Subcutaneous abdominal adipose tissue (tissue), 5 donors: ENCODE results near the gene OTOP3.

ENCODE experiments used
- H3K27ac ChIP-seq: one replicate; pipeline ENCODE4 v1.7.0; 2013; ENCODE audit warnings: low read depth, mild to moderate bottlenecking, inconsistent platforms, low read length, moderate library complexity
- H3K27me3 ChIP-seq, 5 donors: one replicate each; pipeline ENCODE4 v1.7.0; 2013; ENCODE audit warnings: low read length in 5 of 5, inconsistent platforms in 1 of 5; ENCODE audit not compliant: control insufficient read depth in 5 of 5, insufficient read depth in 4 of 5
- H3K36me3 ChIP-seq, 5 donors: one replicate each; pipeline ENCODE4 v1.7.0; 2013; ENCODE audit warnings: low read length in 5 of 5; ENCODE audit not compliant: control insufficient read depth in 5 of 5, insufficient read depth in 5 of 5
- H3K4me1 ChIP-seq, 5 donors: one replicate each; pipeline ENCODE4 v1.7.0; 2013; ENCODE audit warnings: low read length in 5 of 5, mild to moderate bottlenecking in 3 of 5, moderate library complexity in 1 of 5; ENCODE audit not compliant: control insufficient read depth in 5 of 5, insufficient read depth in 5 of 5
- H3K4me3 ChIP-seq, 5 donors: one replicate each; pipeline ENCODE4 v1.7.0; 2013; ENCODE audit warnings: low read length in 5 of 5, low read depth in 1 of 5
- H3K9ac ChIP-seq, 5 donors: one replicate each; pipeline ENCODE4 v1.7.0; 2013; ENCODE audit warnings: low read length in 5 of 5, mild to moderate bottlenecking in 4 of 5, moderate library complexity in 3 of 5
- H3K9me3 ChIP-seq, 5 donors: one replicate each; pipeline ENCODE4 v1.7.0; 2013; ENCODE audit warnings: low read length in 5 of 5; ENCODE audit not compliant: control insufficient read depth in 5 of 5
- donor health status: healthy.
- donor health status: healthy.
- donor health status: healthy.
- donor health status: healthy.
- donor health status: healthy.

Gene OTOP3

DNA sequence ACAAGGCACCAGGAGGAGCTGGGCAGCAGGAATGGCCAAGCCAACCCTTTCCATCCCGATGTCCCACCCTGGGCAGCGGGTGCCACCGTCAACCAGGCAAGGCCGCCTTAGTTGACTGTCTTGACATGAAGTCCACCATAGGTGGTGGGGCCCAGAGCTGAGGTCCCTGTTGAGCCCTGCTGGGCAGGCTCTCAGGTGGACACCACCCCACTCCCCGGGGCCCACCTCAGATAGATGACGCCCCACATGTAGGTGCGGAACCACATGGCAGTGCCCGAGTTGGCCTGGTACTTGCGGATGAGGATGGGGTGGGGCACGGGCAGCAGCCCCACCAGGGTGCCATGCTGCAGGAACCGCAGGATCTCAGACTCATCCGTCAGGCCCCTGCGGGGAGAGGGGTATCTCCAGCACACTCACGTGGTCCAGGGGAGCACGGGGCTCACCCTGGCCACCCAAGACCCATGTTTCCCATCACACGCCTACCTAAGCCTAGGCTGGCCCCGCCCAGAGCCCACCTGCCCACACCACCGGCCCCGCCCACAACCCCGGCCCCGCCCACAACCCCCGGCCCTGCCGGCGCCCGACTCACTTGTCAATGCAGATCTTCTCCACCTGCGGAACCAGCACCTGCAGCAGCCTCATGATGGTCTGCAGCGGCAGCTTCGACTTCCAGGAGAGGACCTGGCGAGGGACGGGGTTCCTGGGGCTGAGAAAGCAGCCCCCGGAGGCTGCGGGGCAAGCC lies 16.2 kb downstream of the OTOP3 start:
- Histone ChIP-seq H3K27ac (no peak overlapping the region), H3K27me3 (peaks cover 14 to 26% (median 18%) of the 10 kb centered on the region in 5 donors), H3K4me1 (peaks cover 0 to 3% (median 0%) of the 10 kb centered on the region in 5 donors), H3K36me3 (peaks cover 0 to 40% (median 22%) of the 10 kb centered on the region in 5 donors), H3K9ac (no peak overlapping the region), H3K4me3 (no peak overlapping the region), H3K9me3 (peaks cover 0 to 7% (median 0%) of the 10 kb centered on the region in 5 donors)

GRCh38 chr17:74952431-74953133 lies 16.9 kb downstream of the OTOP3 start:
- peaks cover 0 to 41% (median 22%) of the 10 kb centered on the region in 5 donors for H3K36me3 ChIP-seq
- H3K27me3 ChIP-seq = peaks cover 13 to 21% (median 15%) of the 10 kb centered on the region in 5 donors
- H3K4me3 ChIP-seq = no peak overlapping the region
- H3K27ac ChIP-seq = no peak overlapping the region
- peaks cover 0 to 3% (median 0%) of the 10 kb centered on the region in 5 donors for H3K4me1 ChIP-seq
- peaks cover 0 to 7% (median 0%) of the 10 kb centered on the region in 5 donors for H3K9me3 ChIP-seq
- no peak overlapping the region for H3K9ac ChIP-seq

GRCh38 chr17:74953134-74953687 lies 17.5 kb downstream of the OTOP3 start:
- no peak overlapping the region for H3K9ac ChIP-seq
- peaks cover 0 to 41% (median 22%) of the 10 kb centered on the region in 5 donors for H3K36me3 ChIP-seq
- peaks cover 0 to 7% (median 0%) of the 10 kb centered on the region in 5 donors for H3K9me3 ChIP-seq

GRCh38 chr17:74954115-74954514 lies 18.4 kb downstream of the OTOP3 start:
- Histone ChIP-seq H3K27me3 (peaks cover 13 to 20% (median 16%) of the 10 kb centered on the region in 5 donors), H3K9me3 (peaks cover 0 to 7% (median 0%) of the 10 kb centered on the region in 5 donors), H3K36me3 (peaks cover 0 to 41% (median 22%) of the 10 kb centered on the region in 5 donors), H3K9ac (no peak overlapping the region), H3K27ac (no peak overlapping the region), H3K4me1 (peaks cover 0 to 3% (median 0%) of the 10 kb centered on the region in 5 donors), H3K4me3 (no peak overlapping the region)

More at GRCh38 chr17:74953134-74953687, 17.5 kb downstream of the OTOP3 start:
- Histone ChIP-seq H3K27me3 (peaks cover 13 to 19% (median 16%) of the 10 kb centered on the region in 5 donors), H3K4me1 (peaks cover 0 to 3% (median 0%) of the 10 kb centered on the region in 5 donors), H3K4me3 (no peak overlapping the region), H3K27ac (no peak overlapping the region)

DNA sequence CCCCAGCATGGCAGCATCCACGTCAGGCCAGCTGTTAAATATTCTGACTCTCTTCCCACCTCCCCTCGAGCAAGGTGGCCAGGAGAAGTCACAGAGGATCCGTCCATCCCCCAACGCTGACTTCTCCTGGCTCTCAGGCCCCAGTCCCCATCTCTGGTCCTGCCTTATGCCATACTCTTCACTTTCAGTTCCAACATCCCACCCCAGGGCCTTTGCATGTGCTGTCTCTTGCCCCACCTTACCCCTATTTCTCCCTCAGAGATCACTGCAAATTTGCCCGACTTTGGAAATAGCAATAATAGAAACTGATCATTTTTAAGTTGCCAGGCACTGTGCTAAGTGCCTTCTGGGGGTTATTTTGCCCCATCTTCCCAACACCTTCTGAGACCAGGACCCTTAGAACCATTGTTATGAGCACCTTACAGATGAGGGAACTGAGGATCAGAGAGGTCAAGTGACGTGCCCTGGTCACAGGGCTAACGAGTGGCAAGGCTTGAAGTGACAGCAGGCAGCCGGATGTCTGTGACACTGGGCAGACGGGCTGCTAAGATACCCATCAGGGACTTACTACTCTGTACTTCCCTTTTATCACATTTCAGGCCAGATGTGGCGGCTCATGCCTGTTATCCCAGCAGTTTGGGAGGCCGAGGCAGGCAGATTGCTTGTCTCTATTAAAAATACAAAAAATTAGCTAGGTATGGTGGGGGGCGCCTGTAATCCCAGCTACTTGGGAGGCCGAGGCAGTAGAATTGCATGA lies 19.1 kb downstream of the OTOP3 start:
- no peak overlapping the region for H3K9ac ChIP-seq
- H3K36me3 ChIP-seq = peaks cover 0 to 48% (median 23%) of the 10 kb centered on the region in 5 donors
- no peak overlapping the region for H3K4me3 ChIP-seq
- peaks cover 0 to 7% (median 0%) of the 10 kb centered on the region in 5 donors for H3K9me3 ChIP-seq
- peaks cover 0 to 3% (median 0%) of the 10 kb centered on the region in 5 donors for H3K4me1 ChIP-seq
- no peak overlapping the region for H3K27ac ChIP-seq
- H3K27me3 ChIP-seq = peaks cover 13 to 21% (median 15%) of the 10 kb centered on the region in 5 donors

DNA sequence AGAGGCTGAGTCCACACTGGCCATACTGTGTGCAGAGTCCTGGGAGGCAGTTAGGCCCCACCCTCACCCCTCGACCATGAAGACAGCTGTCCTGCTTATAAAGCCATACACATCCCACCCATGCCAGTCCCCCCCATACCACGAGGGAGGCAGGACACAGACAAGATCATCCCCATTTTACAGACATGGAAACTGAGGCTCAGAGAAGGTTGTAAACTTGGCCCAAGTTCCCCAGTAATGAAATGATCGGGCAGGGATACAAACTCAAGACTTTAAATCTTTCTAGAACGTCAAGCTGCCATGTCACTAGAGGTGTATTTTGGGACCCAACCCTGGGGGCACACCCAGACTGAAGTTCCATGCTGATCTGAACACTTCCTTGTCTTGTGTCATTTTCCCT lies 20.4 kb downstream of the OTOP3 start:
- H3K27ac ChIP-seq = no peak overlapping the region
- no peak overlapping the region for H3K4me3 ChIP-seq
- no peak overlapping the region for H3K9ac ChIP-seq
- peaks cover 0 to 3% (median 0%) of the 10 kb centered on the region in 5 donors for H3K4me1 ChIP-seq
- H3K36me3 ChIP-seq = peaks cover 0 to 51% (median 26%) of the 10 kb centered on the region in 5 donors
- peaks cover 0 to 7% (median 0%) of the 10 kb centered on the region in 5 donors for H3K9me3 ChIP-seq
- H3K27me3 ChIP-seq = peaks cover 8 to 21% (median 16%) of the 10 kb centered on the region in 5 donors

DNA sequence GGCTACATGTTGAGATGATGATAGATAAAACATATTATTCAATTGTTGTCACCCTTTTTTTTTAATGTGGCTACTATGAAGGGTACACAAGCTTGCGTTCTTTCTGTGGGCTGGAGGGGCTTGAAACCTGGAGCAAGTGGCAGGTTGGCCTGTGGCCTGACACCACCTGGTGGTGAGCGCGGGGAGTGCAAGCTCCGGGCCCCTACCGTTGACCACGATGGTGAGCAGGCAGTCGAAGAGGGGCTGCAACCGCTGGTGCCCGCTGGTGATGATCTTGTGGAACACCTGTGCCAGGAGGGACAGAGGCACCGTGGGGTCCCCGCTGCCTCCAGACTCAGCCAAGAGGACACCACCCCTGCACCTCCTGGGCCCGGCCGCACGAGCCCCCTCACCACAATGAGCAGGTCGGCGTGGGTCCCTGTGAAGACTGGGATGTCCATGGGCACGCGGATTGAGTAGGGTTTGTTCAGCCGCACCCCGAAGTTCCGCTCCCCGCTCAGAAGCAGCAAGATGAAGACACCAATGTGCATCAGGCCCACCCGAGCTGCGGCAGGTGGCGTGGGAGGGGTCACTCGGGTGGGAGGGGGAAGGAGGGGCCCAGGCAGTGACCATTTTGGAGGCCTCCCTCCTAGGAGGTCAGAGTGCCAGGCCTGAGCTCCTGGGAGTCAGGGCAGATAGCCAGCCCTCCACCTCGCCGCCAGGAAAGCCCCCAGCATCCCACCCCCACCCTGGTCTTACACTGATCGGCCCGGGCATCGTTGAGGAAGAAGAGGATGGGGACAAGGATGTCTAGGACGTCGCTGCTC lies 22.4 kb downstream of the OTOP3 start:
- Histone ChIP-seq H3K4me3 (no peak overlapping the region), H3K4me1 (peaks cover 0 to 3% (median 3%) of the 10 kb centered on the region in 5 donors), H3K9me3 (peaks cover 0 to 7% (median 0%) of the 10 kb centered on the region in 5 donors), H3K27ac (no peak overlapping the region), H3K9ac (no peak overlapping the region), H3K36me3 (peaks cover 0 to 43% (median 24%) of the 10 kb centered on the region in 5 donors), H3K27me3 (peaks cover 0 to 12% (median 7%) of the 10 kb centered on the region in 5 donors)

- Histone ChIP-seq H3K4me3 (no peak overlapping the region), H3K4me1 (peaks cover 0 to 3% (median 3%) of the 10 kb centered on the region in 5 donors), H3K27ac (no peak overlapping the region), H3K27me3 (peaks cover 0 to 12% (median 7%) of the 10 kb centered on the region in 5 donors), H3K9me3 (peaks cover 0 to 7% (median 0%) of the 10 kb centered on the region in 5 donors), H3K9ac (no peak overlapping the region), H3K36me3 (peaks cover 0 to 36% (median 15%) of the 10 kb centered on the region in 5 donors)
Observed at GRCh38 chr17:74959826-74960515, 24.3 kb downstream of the OTOP3 start.
